Thyroid gland (tissue), 4 donors: ENCODE data around the gene SOAT2. TPM values are rescaled to one million over a fixed set of nuclear protein-coding genes. Genes with fewer than 3 reads are reported as not detected.

ENCODE experiments used
- DNase-seq, 2 donors: peaks; one replicate each; pipeline ENCODE4 v3.0.0-alpha.2; 2019
- H3K27ac ChIP-seq, 3 donors: fragments of 200-600 bp; sonication (generic); 1 replicate in 2 of 3; 2 replicates in 1 of 3; pipeline ENCODE4 v1.5.1; 2016 to 2019; ENCODE audit warnings: mild to moderate bottlenecking in 1 of 3, moderate library complexity in 1 of 3
- H3K27me3 ChIP-seq: fragments of 200-600 bp; sonication (generic); one replicate; pipeline ENCODE4 v1.5.1; 2019
- H3K36me3 ChIP-seq, 2 donors: fragments of 200-600 bp; sonication (generic); one replicate each; pipeline ENCODE4 v1.5.1; 2016 to 2019
- H3K4me1 ChIP-seq, 2 donors: fragments of 200-600 bp; sonication (generic); one replicate each; pipeline ENCODE4 v1.5.1; 2017 to 2019
- H3K4me3 ChIP-seq, 3 donors: fragments of 200-600 bp; sonication (generic); replicated peaks in 1 of 3; 1 replicate in 2 of 3; 2 replicates in 1 of 3; pipeline ENCODE4 v1.5.1; 2016; ENCODE audit warnings: mild to moderate bottlenecking in 1 of 3
- H3K9me3 ChIP-seq: fragments of 200-600 bp; sonication (generic); one replicate; pipeline ENCODE4 v1.5.1; 2017
- POLR2A ChIP-seq, 2 donors: fragments of 450-650 bp; IDR thresholded peaks; one replicate each; pipeline ENCODE4 v1.6.1; 2017; ENCODE audit warnings: antibody characterized with exemption in 2 of 2, mild to moderate bottlenecking in 2 of 2, moderate library complexity in 1 of 2
- WGBS, 2 donors: methylation state at CpG; one replicate each; pipeline ENCODE4 v1.1.5; 2017; 5-methylcytosine and 5-hydroxymethylcytosine counted together
- intact Hi-C: fragments of 100-400 bp; cut with DNase I; formaldehyde crosslinking; loops from one replicate; pipeline ENCODE4 v1.15.1; 2023
- microRNA-seq: library from miRNA; unstranded; fragments of <30 nt; microRNA quantifications from one replicate; pipeline ENCODE4, GENCODE V29; 2016
- small RNA-seq: library from RNA; depleted of rRNA; stranded (forward); fragments of <200 nt; gene quantifications from one replicate; pipeline ENCODE3, GENCODE V24; 2016
- total RNA-seq, 4 donors: library from RNA; depleted of rRNA; stranded (reverse); fragments of >200 nt; gene quantifications; one replicate each; pipeline ENCODE4 v1.2.3, GENCODE V29; 2016
- TF ChIP-seq, protein P1 (sequence below), 6 experiments: fragments of 200-600 bp in 3 of 6; fragments of 450-650 bp in 3 of 6; sonication (generic) in 3 of 6; IDR thresholded peaks; one replicate each; pipeline ENCODE4 v1.5.1; 2016 to 2019; ENCODE audit warnings: antibody characterized with exemption in 6 of 6, mild to moderate bottlenecking in 2 of 6, inconsistent platforms in 1 of 6, moderate library complexity in 1 of 6

The SOAT2 gene
- total RNA-seq, 4 donors from 2014 or later = 0.40 TPM; not detected in 3

DNA sequence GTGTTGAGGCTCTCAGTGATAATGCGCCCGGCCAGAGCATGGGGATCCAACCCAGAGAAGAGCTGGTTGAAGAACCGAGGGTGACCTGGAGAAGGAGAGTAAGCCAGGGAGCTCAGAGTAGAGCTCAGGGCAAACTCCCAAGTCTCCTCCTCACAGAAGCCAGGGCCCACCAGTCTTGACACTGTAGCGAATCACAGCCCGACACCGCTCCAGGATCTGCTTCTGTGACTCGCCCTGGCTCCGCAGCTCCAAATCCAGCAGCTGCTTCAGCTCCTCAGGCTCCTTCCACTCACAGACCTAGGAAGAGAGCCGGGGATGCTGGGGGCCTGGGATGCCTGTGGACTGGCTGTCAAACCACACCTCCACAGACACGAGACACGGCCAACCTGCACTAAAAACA is 69.1 kb downstream of the SOAT2 start:
- intact Hi-C loops = no loop called here
- DNase-seq = no peak
- 93 to 95% methylated on average over 11 of the region's 11 CpGs for WGBS, 2 donors

DNA sequence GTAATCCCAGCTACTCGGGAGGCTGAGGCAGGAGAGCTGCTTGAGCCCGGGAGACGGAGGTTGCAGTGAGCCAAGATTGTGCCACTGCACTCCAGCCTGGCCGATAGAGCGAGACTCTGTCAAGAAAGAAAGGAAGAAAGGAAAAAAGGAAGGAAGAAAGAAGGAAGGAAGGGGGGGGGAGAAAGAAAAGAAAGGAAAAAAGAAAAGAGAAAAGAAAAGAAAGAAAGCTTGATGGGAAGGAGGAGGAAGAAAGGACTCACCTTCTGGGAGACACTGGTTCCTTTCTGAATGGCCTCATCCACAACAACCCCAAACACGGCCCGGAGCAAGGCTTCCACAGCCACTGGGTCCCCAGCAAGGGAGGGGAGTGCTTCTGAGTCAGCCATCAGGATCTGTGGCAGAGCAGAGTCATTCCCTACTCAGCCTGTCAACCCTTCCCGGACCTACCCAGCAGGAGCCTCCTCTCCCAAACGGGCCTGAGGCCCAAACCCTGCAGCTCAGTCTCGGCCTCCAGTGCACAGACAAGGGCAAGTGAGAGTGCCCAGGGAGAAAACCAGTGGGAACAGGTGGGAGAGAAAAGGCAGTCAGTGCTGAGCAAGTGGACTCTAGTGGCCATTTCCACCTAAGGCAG is 69.9 kb downstream of the SOAT2 start:
- Histone ChIP-seq H3K9me3 (no peaks in the 10 kb centered on the region), H3K36me3 (peaks cover 0 to 4% of the 10 kb centered on the region in 2 donors), H3K27ac (no peak overlapping the region), H3K4me1 (no peaks in the 10 kb centered on the region), H3K27me3 (no peaks in the 10 kb centered on the region), H3K4me3 (no peak overlapping the region)
- intact Hi-C loops = no loop called here
- TF ChIP-seq, protein P1, sequence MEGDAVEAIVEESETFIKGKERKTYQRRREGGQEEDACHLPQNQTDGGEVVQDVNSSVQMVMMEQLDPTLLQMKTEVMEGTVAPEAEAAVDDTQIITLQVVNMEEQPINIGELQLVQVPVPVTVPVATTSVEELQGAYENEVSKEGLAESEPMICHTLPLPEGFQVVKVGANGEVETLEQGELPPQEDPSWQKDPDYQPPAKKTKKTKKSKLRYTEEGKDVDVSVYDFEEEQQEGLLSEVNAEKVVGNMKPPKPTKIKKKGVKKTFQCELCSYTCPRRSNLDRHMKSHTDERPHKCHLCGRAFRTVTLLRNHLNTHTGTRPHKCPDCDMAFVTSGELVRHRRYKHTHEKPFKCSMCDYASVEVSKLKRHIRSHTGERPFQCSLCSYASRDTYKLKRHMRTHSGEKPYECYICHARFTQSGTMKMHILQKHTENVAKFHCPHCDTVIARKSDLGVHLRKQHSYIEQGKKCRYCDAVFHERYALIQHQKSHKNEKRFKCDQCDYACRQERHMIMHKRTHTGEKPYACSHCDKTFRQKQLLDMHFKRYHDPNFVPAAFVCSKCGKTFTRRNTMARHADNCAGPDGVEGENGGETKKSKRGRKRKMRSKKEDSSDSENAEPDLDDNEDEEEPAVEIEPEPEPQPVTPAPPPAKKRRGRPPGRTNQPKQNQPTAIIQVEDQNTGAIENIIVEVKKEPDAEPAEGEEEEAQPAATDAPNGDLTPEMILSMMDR (IDR thresholded peaks at IDR 0.05) = no peak
- TF ChIP-seq POLR2A (IDR thresholded peaks at IDR 0.05) = no peak
- 87 to 92% methylated on average over 8 to 10 of the region's 10 CpGs for WGBS, 2 donors
- DNase-seq = no peak

More for the DNA sequence above, 69.1 kb downstream of the SOAT2 start:
- Histone ChIP-seq H3K9me3 (no peaks in the 10 kb centered on the region), H3K27me3 (no peaks in the 10 kb centered on the region), H3K27ac (no peak overlapping the region), H3K4me1 (no peaks in the 10 kb centered on the region), H3K36me3 (peaks cover 0 to 4% of the 10 kb centered on the region in 2 donors), H3K4me3 (no peak overlapping the region)
- TF ChIP-seq POLR2A (IDR thresholded peaks at IDR 0.05) = no peak
- TF ChIP-seq, protein P1 (IDR thresholded peaks at IDR 0.05) = no peak

Small RNAs within 50 kb of the gene (microRNA-seq; reads per million reads assigned to microRNA genes)
- gene MIR6757 = not detected

Small RNAs within 50 kb of the gene (small RNA-seq; reads per million reads assigned to genes)
- gene HIGD1AP1 (not detected), gene MIR6757 (not detected), gene RNU6-333P (not detected)

Other genes starting within 250 kb of the SOAT2 start
- 1,000 to 10,000 TPM in 1 of 4 donors, 100 to 1,000 TPM in 3; 364 to 1,037 (median 698) TPM for gene KRT8, start 198.4 kb upstream of the SOAT2 start, total RNA-seq
- gene KRT18, start 154.4 kb upstream of the SOAT2 start, total RNA-seq = 100 to 1,000 TPM; 389 to 648 (median 540) TPM
- 100 to 1,000 TPM; 428 to 704 (median 567) TPM for gene EIF4B, start 97.0 kb upstream of the SOAT2 start, total RNA-seq
- gene TNS2, start 53.4 kb upstream of the SOAT2 start, total RNA-seq = 100 to 1,000 TPM in 3 of 4 donors, 10 to 100 TPM in 1; 86.7 to 179 (median 114) TPM
- 10 to 100 TPM; 37.8 to 82.7 (median 58.9) TPM for gene SPRYD3, start 24.1 kb upstream of the SOAT2 start, total RNA-seq
- gene IGFBP6, start 5.8 kb upstream of the SOAT2 start, total RNA-seq = 100 to 1,000 TPM in 3 of 4 donors, 10 to 100 TPM in 1; 76.6 to 363 (median 186) TPM
- 10 to 100 TPM; 16.5 to 22.8 (median 20.6) TPM for gene ZNF740, start 77.2 kb downstream of the SOAT2 start, total RNA-seq
- gene CSAD, start 77.4 kb downstream of the SOAT2 start, total RNA-seq = 10 to 100 TPM; 20.6 to 39.7 (median 25.2) TPM
- 10 to 100 TPM in 1 of 4 donors, 1 to 10 TPM in 3; 3.2 to 15.6 (median 4.9) TPM for gene ITGB7, start 103.8 kb downstream of the SOAT2 start, total RNA-seq
- 10 to 100 TPM; 13.6 to 27.7 (median 23.8) TPM for gene RARG, start 128.7 kb downstream of the SOAT2 start, total RNA-seq
- 1 to 10 TPM in 1 of 4 donors, under 1 TPM in 3; 0.13 to 1.5 (median 0.52) TPM for gene ESPL1, start 164.8 kb downstream of the SOAT2 start, total RNA-seq
- gene PFDN5, start 192.1 kb downstream of the SOAT2 start, total RNA-seq = 1,000 to 10,000 TPM in 1 of 4 donors, 100 to 1,000 TPM in 3; 656 to 1,200 (median 763) TPM
- gene MYG1, start 196.2 kb downstream of the SOAT2 start, total RNA-seq = 10 to 100 TPM; 36.7 to 63.8 (median 51.6) TPM
- 10 to 100 TPM; 45.6 to 67.6 (median 47.2) TPM for gene AAAS, start 218.1 kb downstream of the SOAT2 start, total RNA-seq
- not detected for gene SP7, start 232.9 kb downstream of the SOAT2 start, total RNA-seq